GM21381 (cell line): ENCODE measurements around the gene BMPR1A.

Source experiments
- ATAC-seq: cut with Tn5 transposase; IDR thresholded peaks from one replicate; pipeline ENCODE4 v1.9.1; 2021; ENCODE audit warnings: mild to moderate bottlenecking, moderate library complexity; ENCODE audit not compliant: unreplicated experiment

The BMPR1A gene

DNA sequence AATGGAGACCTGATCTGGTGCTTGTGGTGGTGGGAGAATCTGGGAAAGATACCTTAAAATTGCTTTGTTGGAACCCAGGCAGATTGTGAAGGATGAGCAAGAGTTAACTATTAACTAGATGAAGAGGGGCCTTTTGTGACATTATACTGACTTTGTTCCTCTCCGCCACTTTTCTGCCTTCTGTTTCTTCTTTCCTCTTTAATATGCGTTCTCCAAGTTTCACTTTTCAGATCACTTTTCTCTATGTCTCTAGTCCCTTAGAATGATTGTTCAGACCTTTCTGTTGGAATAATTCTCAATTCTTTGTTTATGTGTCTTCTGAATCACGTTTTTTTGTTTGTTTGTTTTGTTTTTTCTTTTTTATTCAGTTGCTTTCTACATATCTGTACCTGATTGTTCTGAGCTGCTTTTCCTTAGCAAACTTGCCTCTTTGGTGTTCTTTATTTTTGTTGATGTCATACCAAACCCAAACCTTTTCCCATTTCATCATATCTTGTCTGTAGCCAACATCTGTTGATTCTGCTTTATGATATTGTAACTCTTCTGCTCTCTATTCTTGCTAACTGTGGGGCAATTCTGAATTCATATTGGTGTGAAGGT, 2.8 kb downstream of the BMPR1A start:
- no peak for ATAC-seq

DNA sequence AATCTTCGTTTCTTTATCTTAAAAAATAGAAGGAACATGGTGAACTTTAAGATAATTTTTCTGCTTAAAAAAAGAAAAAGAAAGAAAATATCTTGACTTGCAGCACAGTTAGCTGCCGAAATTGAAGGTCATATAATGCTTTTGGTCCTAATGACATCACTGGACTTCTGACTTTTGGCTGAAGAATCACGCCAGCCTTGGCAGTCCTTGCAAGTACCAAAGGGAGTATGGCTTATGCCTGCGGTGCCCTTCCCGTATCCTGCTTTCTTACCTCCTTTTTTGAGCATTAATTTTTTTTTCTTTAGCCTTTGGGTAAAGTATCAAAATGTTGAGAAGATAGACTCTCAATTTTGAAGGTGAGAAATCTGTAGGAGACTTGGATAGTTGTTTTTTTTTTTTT, 7.0 kb downstream of the BMPR1A start:
- ATAC-seq = no peak

DNA sequence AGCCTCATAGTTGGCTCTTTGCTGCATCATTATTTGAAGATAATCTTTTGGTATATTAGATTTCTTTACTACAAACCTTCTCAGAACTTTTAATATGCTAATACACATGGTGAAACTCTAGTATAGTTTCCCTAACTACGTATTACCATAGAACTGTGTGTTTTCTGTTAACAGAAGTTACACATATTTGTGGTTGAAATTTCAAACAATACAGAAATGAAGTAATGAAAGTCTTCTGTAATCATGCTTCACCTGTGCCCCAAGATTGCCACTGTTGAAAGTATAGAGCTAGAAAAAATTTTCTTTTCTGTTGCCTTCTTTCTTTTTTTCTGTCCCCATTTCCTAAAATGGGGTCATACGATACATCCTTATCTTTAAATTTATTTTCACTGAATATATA, 9.1 kb downstream of the BMPR1A start:
- ATAC-seq = no peak

DNA sequence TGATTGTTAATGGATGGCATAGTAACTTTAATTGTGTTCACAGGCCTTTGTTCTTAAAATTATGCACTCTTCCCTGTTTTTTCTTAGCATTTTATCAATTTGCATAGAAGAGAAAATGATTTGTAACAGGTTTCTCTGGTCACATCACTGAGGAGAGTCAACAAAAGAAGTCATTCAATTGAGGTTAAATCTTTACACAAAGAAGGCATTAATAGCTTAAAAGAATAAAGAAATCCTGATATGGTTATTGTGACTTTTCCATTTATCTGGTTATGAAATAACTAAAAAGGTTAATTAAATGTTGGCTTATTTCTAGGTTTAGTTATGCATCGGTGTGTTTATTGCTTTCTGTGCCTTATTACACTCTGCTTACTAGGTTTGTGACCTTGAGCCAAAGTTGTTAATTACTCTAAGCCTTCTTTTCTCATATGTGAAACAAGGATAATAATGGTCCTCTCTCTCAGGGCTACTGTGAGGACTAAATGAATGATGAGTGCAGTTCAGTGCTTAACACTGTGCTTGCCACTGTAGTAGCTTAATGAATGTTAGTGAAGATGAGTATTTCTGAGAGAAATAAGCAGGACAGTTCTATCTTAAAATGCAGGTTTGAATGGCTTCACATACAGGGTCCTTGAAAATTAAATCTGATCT, 12.1 kb downstream of the BMPR1A start:
- no peak for ATAC-seq

DNA sequence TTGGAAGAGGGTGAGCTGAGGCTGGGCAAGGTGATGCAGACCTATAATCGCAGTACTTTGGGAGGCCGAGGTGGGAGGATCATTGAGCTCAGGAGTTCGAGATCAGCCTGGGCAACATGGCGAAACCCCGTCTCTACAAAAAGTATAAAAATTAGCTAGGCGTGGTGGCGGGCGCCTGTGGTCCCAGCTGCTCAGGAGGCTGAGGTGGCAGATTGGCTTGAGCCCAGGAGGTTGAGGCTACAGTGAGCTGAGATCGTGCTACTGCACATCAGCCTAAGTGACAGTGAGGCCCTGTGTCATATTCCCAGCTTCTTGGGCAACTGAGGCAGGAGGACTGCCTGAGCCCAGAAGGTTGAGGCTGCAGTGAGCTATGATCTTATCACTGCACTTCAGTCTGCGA, 13.6 kb downstream of the BMPR1A start:
- ATAC-seq = no peak

DNA sequence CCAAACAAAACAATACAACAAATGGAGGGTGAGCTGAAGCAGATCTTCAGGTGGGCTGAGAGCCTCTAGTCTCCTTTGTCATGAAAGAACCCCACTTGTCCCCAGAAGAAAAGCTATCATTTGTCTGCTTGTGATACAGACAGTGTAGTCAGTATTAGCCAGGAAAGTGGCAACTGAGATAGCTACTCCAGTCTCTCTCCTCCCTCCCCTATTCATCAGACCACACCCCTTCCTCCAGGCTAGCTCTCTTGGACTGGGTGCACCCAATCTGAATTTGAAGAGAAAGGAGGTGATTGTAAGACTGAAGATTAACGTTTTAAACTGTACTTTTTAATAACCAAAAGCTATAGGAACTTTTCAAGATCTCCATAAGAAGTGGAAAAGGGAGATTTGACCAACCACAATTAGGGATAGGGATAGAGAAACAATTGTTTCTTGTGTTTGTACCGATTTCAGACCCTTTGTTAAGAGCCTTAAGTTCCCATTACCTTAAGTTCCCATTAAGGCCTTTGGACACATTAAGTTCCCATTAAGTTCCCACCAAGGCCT, 14.1 kb downstream of the BMPR1A start:
- ATAC-seq = no peak

DNA sequence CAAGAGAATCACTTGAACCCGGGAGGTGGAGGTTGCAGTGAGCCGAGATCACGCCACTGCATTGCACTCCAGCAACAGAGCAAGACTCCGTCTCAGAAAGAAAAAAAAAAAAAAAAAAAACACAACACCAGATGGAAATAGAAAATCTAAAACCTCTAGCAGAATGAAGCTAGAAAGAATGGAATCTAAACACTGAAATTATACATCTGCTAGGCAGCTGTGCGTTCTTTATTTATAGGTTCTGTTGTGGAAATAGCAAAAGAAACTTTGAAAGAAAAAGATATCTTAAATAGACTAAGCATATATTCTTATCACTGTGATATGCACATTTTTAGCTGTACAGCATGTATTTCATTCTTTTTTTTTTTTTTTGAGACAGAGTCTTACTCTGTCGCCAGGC, 17.1 kb downstream of the BMPR1A start:
- ATAC-seq = no peak

DNA sequence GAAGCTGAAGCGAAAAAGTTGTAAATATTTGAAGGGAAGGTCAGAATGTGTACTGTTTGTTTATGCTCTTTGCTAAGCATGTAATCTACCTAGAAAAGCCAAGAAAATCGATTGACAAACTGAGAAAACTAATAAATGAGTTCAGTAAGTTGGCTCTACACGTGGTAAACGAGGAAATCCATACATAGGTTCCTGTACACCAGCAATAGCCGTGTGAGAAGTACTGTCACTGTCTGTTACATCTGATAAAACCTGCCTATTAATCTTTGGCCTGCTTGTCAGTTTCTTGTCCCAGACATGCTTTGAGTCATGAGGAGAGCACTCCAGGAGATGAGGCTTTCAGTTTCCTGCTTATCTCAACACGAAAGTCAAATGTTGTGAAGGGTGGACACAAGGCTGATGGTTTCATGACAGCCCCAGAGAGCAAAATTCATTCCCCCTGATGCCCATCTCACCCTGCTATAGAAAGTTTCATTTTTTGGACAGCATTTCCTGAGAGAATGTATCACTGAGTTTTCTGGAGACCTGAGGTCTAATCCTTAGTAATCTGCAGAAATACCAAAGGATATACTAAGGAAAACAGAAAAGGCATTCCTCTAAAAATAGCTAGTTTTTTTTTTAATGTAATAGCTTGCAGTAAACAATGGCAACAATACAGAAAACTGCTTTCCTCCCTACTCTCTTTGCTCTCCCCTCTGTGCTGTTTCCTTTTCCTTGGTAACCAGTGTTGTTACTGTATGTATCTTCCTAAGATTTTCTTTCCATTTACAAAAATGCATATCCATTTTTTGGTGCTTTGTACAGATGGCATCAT, 18.8 kb downstream of the BMPR1A start:
- peak; percentile 80 for ATAC-seq

DNA sequence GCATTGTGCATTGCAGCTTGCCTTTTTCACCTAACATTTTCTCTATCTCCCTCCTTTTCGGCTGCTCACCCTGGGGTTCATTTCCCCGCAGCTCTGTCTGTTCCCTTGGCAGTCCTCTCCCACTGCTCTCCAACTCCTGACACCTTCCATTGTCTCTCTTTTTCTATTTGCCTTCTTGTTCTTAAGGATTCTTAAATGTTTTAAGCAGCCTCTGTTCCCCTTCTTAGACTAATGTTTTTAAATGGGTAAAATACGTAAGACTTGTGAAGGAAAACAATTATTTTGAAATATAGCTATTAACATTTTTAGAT, 19.4 kb downstream of the BMPR1A start:
- no peak for ATAC-seq

DNA sequence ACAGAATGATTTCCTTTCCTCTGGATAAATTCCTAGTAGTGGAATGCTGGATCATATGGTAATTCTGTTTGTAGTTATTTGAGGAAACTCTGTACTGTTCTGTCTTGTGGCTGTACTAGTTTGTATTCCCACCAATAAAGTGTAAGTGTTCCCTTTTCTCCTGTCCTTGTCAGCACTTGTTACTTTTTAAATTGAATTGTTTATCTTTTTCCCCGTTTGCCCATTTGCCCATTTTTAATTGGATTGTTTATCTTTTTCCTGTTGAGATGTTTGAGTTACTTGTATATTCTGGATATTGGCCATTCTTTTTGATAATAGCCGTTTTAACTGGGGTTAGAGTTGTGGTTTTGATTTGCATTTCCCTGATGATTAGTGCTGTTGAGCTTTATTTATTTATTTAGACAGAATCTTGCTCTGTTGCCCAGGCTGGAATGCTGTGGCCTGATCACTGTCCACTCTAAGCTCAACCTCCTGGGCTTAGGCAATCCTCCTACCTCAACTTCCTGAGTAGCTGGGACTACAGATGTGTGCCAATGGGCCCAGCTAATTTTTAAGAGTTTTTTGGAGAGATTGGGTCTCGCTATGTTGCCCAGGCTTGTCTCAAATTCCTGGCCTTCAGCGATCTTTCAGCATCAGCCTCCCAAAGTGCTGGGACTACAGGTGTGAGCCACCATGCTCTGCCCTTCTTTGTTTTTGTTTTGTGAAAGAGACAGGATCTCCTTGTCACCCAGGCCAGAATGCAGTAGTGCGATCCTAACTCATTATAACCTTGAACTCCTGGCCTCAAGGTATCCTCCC, 23.0 kb downstream of the BMPR1A start:
- ATAC-seq = no peak

DNA sequence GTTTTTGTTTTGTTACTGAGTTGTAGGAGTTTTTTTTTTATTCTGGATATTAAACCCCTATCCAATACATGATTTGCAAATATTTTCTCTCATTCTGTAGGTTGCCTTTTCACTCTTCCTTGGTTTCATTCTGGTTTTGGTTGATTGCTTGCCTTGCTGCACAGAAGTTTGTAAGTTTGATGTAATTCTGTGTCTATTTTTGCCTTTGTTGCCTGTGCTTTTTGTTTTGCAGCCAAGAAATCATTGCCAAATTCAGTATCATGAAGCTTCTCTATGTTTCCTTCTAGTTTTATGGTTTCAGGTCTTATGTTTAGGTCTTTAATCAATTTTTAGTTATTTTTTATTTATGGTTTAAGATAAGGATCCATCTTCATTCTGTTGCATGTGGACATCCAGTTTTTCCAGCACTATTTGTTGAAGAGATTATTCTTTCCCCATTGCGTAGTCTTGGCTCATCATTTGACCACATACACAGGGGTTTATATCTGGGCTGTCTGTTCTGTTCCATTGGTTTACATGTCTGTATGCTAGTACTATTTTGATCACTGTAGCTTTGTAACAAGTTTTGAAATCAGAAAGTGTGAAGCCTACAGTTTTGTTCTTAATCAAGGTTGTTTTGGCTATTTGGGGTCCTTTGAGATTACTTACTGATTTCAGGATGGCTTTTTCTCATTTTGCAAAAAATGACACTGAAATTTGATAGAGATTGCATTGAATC, 26.4 kb downstream of the BMPR1A start:
- peak; percentile 76 for ATAC-seq

DNA sequence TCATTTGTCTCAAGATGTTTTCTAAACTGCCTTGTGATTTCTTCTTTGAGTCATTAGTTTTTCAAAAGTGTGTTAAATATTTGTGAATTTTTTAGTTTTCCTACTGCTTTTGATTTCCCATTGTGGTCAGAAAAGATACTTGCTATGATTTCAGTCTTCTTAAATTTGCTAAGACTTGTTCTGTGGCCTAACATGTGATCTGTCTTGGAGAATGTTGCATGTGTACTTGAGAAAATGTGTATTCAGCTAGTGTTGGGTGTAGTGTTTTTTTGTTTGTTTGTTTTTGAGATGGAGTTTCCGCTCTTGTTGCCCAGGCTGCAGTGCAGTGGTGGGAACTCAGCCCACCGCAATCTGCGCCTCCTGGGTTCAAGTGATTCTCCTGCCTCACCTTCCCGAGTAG, 28.6 kb downstream of the BMPR1A start:
- ATAC-seq = no peak

DNA sequence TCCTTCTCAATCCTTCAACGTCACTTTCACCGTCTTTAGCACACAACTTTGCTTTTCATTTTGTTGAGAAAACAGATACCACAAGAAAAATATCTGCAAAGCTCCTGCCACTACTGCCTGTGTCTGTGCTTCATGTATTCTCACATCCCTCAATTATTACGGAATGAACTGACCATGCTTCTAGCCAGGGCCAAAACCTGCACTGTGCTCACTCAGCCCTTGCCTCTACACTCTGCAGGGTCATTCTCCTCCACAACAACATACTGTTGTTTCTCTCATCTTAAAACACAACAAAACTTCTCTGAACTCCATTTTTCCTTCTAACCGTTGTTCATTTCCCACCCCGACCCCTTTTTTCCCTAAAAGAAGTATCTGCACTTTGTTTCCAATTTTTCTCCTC, 29.5 kb downstream of the BMPR1A start:
- no peak for ATAC-seq

DNA sequence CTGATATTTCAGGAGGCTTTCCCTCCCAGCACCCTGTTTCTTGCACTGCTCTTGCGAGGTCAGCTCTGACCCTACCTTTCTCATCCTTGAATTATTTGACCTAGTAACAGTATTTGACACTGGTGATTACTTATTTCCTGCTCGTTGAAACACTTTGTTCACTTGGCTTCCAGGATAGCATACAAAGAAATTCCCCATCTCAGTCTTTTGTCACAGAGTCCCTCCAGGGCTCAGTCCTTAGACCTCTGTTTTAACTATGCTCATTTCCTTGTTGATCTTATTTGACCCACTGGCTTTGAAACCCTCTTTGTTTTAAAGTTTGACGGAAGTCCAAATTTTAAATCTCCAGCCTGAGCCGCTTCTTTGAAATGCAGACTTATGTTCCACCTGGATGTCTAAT, 29.9 kb downstream of the BMPR1A start:
- no peak for ATAC-seq

DNA sequence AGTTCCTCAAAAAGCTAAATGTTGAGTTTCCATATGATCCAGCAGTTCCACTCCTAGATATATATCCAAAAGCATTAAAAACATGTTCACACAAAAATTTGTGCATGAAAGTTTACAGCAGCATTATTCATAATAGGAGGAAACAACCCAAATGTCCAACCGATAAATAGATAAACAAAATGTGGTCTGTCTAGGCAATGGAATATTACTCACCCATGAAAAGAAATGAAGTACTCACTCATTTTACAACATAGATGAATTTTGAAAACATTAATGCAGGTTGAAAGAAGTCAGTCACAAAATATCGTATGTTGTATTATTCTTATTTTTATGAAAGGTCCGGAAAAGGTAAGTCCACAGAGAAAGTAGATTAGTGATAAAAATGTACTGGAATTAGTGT, 34.0 kb downstream of the BMPR1A start:
- no peak for ATAC-seq

DNA sequence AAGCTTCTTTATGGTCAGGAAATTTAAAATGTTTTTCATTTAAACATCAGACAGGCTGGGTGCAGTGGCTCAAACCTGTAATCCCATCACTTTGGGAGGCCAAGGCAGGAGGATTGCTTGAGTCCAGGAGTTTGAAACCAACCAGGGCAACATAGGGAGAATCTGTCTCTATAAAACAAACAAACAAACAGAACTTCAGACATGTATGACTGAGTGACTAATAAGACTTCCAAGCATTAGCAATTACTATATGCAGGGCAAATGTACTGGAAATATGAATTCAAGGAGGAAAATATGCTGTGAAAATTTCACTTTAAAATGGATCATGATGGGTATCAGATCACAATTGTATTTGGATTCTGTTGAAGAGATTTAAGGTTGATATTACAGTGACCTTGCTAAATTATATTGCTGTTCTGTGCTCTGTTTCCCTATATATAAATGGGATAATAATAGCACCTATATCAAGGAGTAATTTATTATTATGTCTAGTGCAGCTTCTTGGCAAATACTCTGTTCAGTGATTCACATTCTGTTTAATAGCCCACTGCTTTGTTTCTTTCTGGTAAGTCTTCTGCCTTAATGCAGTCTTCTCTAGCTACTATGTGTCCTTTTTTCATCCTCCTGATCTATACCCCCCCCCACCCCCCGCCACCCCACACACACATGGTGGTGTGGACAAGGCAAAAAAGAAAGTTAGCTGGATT, 36.2 kb downstream of the BMPR1A start:
- ATAC-seq = no peak

DNA sequence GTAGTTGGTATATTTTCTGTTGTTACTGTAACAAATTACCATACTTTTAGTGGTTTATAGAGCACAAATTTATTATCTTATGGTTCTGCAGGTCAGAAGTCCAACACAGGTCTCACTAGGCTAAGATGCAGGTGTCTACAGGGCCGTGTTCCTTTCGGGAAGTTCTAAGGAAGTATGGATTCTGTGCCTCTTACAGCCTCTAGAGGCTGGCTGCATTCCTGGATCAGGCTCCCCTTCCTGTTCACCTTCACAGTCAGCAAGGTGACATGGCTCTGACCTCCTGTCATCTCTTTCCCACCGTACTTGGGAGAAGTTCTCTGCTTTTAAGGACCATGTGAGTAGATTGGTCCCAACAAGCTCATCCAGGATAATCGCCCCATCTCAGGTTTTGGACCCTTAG, 37.3 kb downstream of the BMPR1A start:
- no peak for ATAC-seq

DNA sequence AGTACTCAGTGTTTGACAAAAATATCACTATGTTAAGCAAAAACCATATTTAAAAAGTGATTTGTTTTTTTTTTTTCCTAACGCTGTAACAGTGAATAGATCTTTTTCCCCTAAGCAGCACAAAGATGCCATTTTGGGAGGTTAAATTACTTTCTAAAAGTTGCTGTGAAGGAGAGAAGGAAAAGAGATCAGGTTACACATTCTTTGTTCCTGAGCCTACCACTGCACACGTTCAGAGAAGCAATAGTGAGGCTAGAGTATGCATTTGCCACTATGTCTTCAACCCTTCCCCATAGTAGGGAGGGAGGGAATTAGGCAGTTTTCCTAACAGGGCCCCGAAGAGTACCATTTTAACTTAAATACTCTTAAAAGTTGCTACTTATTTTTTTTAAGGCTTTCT, 38.9 kb downstream of the BMPR1A start:
- ATAC-seq = no peak

DNA sequence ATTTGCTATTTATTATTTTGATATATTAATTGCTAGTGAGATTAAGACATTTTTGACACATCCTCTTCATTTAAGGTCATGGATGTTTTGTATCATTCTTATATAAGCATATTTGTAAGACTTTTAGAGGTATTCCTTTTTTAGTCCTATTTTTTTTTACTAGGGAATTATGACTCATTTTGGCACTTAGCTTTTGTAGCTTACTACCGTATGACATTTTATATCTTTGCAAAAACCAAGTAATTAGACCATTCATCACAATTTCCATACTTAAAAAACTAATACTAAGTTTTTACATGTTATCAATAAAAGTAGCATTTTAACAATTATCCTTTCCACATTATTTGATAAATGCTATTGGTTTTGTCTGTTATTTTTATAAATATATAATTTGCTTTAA, 41.6 kb downstream of the BMPR1A start:
- no peak for ATAC-seq

DNA sequence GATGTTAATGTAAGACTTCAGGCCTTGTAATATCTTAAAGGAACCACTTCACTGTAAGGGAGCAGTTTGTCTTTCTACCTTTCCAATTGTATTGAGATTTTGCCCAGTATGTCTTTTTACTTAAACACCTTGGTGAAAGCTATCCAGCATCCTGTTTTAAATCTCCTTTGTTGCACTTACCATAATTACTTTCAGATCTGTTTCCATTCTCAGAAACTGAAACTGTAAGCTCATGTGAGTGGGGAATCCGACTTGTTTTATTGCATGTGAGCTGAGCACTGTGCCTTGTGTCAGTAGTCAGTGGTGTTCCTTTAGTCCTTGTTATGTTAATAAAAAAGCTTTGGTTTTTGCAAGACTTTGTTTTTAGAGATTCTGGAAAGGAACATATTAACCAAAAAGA, 42.2 kb downstream of the BMPR1A start:
- peak; percentile 70 for ATAC-seq
